OCI-LY3 (cell line): ENCODE data around the gene CTAG1A.
"Not testable (repeated sequence)": the region's sequence is repeated elsewhere in the genome, so short reads cannot be mapped to it uniquely, and the experiment has no call there.

Source experiments
- H2AFZ ChIP-seq: fragments of 200-600, 300-600 bp; shearing (Covaris generic); 2 replicates; pipeline ENCODE4 v1.6.0; 2014; ENCODE audit warnings: antibody characterized with exemption, low read depth, low read length
- H3K27ac ChIP-seq: fragments of 200-600, 300-600 bp; sonication (generic); 2 replicates; pipeline ENCODE4 v1.5.1; 2014; ENCODE audit warnings: mild to moderate bottlenecking, low read length, moderate library complexity, mixed read lengths
- H3K27me3 ChIP-seq: fragments of 200-600, 300-600 bp; sonication (generic); 2 replicates; pipeline ENCODE4 v1.6.1; 2014; ENCODE audit warnings: low read depth, low read length, mixed read lengths
- H3K36me3 ChIP-seq: fragments of 200-600, 300-600 bp; sonication (generic); replicated peaks from 2 replicates; pipeline ENCODE3; 2014; ENCODE audit warnings: low read depth, low read length, mixed read lengths
- H3K4me1 ChIP-seq: fragments of 300-600, 200-600 bp; sonication (generic); 2 replicates; pipeline ENCODE4 v1.6.1; 2014; ENCODE audit warnings: low read length, mixed read lengths
- H3K4me2 ChIP-seq: fragments of 200-600, 300-600 bp; sonication (generic); 2 replicates; pipeline ENCODE4 v1.6.1; 2014; ENCODE audit warnings: low read length, mixed read lengths
- H3K4me3 ChIP-seq: fragments of 300-600, 200-600 bp; sonication (generic); 2 replicates; pipeline ENCODE4 v1.5.1; 2014; ENCODE audit warnings: antibody characterized with exemption, mild to moderate bottlenecking, low read length, moderate library complexity
- H3K79me2 ChIP-seq: fragments of 300-600, 200-600 bp; shearing (Covaris generic); 2 replicates; pipeline ENCODE4 v1.6.1; 2014; ENCODE audit warnings: mild to moderate bottlenecking, low read length, mixed read lengths
- H3K9ac ChIP-seq: fragments of 300-600, 200-600 bp; shearing (Covaris generic); 2 replicates; pipeline ENCODE4 v1.6.0; 2014; ENCODE audit warnings: mild to moderate bottlenecking, low read length, moderate library complexity
- H3K9me3 ChIP-seq: fragments of 200-600, 300-600 bp; shearing (Covaris generic); 2 replicates; pipeline ENCODE4 v1.6.1; 2014; ENCODE audit warnings: low read length, mixed read lengths; ENCODE audit not compliant: insufficient read depth
- H4K20me1 ChIP-seq: fragments of 200-600, 300-600 bp; sonication (generic); 2 replicates; pipeline ENCODE4 v1.6.1; 2016; ENCODE audit warnings: low read length, mixed read lengths; ENCODE audit not compliant: insufficient read depth
- EZH2phosphoT487 ChIP-seq: fragments of 200-600 bp; shearing (Covaris generic); IDR thresholded peaks from 2 replicates; pipeline ENCODE4 v1.6.1; 2018; ENCODE audit warnings: antibody characterized with exemption, mixed run types, low read depth
- TF ChIP-seq, protein P1 (sequence below): fragments of 200-600, 300-600 bp; sonication (generic); IDR thresholded peaks from 2 replicates; pipeline ENCODE4 v1.5.1; 2014; ENCODE audit warnings: antibody characterized with exemption, low read length, low read depth

CTAG1A gene

DNA sequence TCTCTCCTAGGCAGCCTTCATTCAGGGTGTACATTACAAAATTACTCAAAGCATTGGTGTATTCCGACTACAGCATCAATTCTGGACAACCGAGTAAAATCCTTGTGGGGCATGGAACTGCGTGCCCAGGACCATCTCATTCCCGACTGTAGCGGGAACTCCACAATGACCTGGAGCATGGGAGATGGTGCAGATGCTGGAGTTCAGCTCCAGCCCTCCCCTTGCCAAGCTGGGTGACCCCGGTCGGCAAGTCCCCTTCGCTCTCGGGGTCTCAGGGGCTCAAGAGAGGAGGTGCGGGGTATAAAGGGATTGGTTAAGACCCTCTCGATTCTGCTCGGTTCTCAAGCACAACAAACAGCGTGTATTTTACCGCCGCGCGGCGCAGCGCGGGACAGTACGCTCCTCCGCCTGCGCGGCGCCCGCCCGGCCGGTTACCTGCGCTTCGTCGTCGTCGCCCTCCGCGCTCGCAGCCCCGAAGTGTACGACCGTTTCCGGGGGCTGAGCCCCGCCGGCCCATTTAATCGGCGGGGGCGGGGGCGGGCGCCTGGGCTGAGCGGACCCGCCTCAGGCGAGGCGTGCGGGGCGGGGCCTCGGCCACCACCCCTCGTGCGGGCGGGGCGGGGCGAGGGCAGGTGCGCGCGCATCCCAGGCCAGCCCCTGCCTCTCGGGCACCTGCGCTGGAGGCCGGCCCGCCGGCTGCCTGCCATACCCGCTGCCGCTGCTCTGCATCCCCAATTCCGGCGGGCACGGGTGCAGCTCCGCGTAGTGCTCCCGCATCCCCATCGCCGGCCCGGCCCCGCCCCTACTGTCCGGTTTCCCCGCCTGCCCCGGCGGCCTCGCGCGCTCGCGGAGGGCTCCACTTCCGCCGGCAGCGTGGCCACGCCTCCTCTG lies 38.3 kb upstream of the CTAG1A start, which contains the start of gene G6PD:
TSS of gene G6PD (minus strand) at position 493 of the 891 bp plus-strand sequence. CDS start 691 bp downstream, outside the sequence.
- Histone ChIP-seq H4K20me1 (no peaks in the 10 kb centered on the region), H3K9me3 (no peaks in the 10 kb centered on the region), H3K36me3 (no peaks in the 10 kb centered on the region), H3K79me2 (peaks cover 30% of the 10 kb centered on the region), H3K4me3 (peak within 1 kb of the TSS; percentile 98), H3K4me1 (0 out of 2 replicates have a peak, but pooled peaks cover 5% of the 10 kb centered on the region), H3K4me2 (peak within 1 kb of the TSS; percentile 98), H2AFZ (peak within 1 kb of the TSS; percentile 83; the same call in 1 of the 2 replicates), H3K9ac (peak within 1 kb of the TSS; percentile 91), H3K27me3 (no peaks in the 10 kb centered on the region), H3K27ac (peak within 1 kb of the TSS; percentile 93)
- TF ChIP-seq EZH2phosphoT487 = no peak
- TF ChIP-seq, protein P1, sequence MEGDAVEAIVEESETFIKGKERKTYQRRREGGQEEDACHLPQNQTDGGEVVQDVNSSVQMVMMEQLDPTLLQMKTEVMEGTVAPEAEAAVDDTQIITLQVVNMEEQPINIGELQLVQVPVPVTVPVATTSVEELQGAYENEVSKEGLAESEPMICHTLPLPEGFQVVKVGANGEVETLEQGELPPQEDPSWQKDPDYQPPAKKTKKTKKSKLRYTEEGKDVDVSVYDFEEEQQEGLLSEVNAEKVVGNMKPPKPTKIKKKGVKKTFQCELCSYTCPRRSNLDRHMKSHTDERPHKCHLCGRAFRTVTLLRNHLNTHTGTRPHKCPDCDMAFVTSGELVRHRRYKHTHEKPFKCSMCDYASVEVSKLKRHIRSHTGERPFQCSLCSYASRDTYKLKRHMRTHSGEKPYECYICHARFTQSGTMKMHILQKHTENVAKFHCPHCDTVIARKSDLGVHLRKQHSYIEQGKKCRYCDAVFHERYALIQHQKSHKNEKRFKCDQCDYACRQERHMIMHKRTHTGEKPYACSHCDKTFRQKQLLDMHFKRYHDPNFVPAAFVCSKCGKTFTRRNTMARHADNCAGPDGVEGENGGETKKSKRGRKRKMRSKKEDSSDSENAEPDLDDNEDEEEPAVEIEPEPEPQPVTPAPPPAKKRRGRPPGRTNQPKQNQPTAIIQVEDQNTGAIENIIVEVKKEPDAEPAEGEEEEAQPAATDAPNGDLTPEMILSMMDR = no peak

DNA sequence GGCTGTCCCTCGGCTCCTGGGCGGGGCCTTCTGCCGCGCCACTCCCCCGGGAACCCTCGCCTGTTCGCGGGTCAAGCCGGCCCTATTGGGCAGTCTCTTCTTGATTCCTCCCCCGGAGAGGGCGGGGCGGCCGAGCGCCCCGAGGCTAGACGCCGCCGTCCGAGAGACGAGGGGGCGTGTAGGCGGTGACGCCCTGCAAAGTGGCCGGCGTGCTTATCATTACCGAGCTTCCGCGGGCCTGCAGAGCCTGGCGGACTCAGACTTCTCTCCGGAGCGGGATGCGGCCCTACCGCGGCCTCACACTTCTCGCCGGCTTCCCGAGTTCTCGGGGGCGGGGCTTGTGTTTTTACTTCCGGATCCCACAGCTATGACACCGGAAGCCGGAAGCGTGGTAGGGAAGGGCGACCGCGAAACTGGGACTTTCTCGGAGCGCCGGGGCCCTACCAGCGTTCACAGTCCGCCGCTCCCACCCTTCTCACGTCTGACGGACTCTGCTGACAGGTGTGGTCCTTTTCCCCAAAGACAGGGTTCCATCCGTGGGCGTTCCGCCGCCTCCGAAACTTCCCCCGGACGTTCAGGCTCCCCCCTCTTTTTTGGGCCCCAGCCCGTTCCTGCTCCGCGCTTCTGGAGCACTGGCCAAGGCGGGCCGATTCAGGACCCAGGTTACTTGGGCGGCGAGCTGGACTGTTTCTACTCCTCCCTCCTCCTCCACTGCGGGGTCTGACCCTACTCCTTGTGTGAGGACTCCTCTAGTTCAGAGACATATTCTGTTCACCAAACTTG lies 37.5 kb upstream of the CTAG1A start, which contains the start of gene IKBKG:
TSS of gene IKBKG (plus strand) at position 376 of the 783 bp plus-strand sequence. CDS start 4,383 bp downstream, outside the sequence.
- Histone ChIP-seq H3K79me2 (peaks cover 30% of the 10 kb centered on the region), H3K9ac (peak within 1 kb of the TSS; percentile 91), H2AFZ (peak within 1 kb of the TSS; percentile 83; the same call in 1 of the 2 replicates), H3K36me3 (no peaks in the 10 kb centered on the region), H3K4me1 (0 out of 2 replicates have a peak, but pooled peaks cover 5% of the 10 kb centered on the region), H3K4me3 (peak within 1 kb of the TSS; percentile 98), H3K4me2 (peak within 1 kb of the TSS; percentile 98), H3K27me3 (no peaks in the 10 kb centered on the region), H3K27ac (peak within 1 kb of the TSS; percentile 93), H3K9me3 (no peaks in the 10 kb centered on the region), H4K20me1 (no peaks in the 10 kb centered on the region)
- TF ChIP-seq EZH2phosphoT487 = no peak
- TF ChIP-seq, protein P1 = no peak

GRCh38 chrX:154548028-154548316 lies 37.0 kb upstream of the CTAG1A start:
- Histone ChIP-seq H3K4me2 (peak overlapping the region; percentile 94), H3K27ac (peak overlapping the region; percentile 93), H3K27me3 (no peaks in the 10 kb centered on the region), H2AFZ (0 out of 2 replicates have a peak overlapping the region, but pooled peaks have one; percentile 63), H4K20me1 (no peaks in the 10 kb centered on the region), H3K9ac (peak overlapping the region; percentile 91), H3K4me1 (0 out of 2 replicates have a peak, but pooled peaks cover 5% of the 10 kb centered on the region), H3K79me2 (peaks cover 30% of the 10 kb centered on the region), H3K9me3 (no peaks in the 10 kb centered on the region), H3K36me3 (no peaks in the 10 kb centered on the region), H3K4me3 (peak overlapping the region; percentile 98)
- TF ChIP-seq, protein P1 = no peak
- TF ChIP-seq EZH2phosphoT487 = no peak

GRCh38 chrX:154549766-154550165 lies 35.2 kb upstream of the CTAG1A start:
- no peak overlapping the region for H3K27ac ChIP-seq
- no peak overlapping the region for H3K4me2 ChIP-seq
- 0 out of 2 replicates have a peak, but pooled peaks cover 5% of the 10 kb centered on the region for H3K4me1 ChIP-seq
- no peaks in the 10 kb centered on the region for H4K20me1 ChIP-seq
- H3K79me2 ChIP-seq = peaks cover 30% of the 10 kb centered on the region
- H3K36me3 ChIP-seq = peaks cover under 1% of the 10 kb centered on the region
- no peak overlapping the region for H3K4me3 ChIP-seq
- H2AFZ ChIP-seq = no peak overlapping the region
- no peaks in the 10 kb centered on the region for H3K27me3 ChIP-seq
- TF ChIP-seq, protein P1 = no peak
- no peak for TF ChIP-seq EZH2phosphoT487
- H3K9me3 ChIP-seq = no peaks in the 10 kb centered on the region
- H3K9ac ChIP-seq = no peak overlapping the region

- H3K4me2 ChIP-seq, H3K27me3 ChIP-seq, H3K4me3 ChIP-seq, H3K9ac ChIP-seq, H3K27ac ChIP-seq, H3K9me3 ChIP-seq, H3K4me1 ChIP-seq, H3K36me3 ChIP-seq, H2AFZ ChIP-seq, H4K20me1 ChIP-seq: not testable (repeated sequence)
- peaks cover 30% of the 10 kb centered on the region for H3K79me2 ChIP-seq
Observed at GRCh38 chrX:154552112-154552806, 32.7 kb upstream of the CTAG1A start.
